ENCODE results near the gene GFOD1.

Gene GFOD1

DNA sequence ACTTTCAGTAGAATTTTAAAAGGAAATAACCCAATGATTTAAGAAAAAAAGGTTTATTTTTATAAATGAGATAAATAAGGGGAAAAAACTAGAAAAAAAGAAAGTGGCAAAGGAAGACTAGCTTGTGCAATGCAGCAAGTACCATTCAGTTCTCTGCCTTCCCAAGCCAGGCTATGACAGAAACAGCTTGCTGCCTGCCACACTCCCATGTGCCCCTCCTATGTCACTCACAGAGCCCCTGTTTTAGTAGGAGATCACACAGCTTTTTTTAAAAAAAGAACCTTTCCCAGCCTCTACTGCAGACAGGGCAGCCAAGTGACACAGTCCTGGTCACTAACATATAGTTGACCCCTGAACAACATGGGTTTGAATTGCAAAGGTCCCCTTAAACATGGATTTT is 172.6 kb downstream of the GFOD1 start:
- TF ChIP-seq FOXM1 (IDR thresholded peaks at IDR 0.05; ENCODE audit: borderline replicate concordance, low read depth): no peak
- no peak for TF ChIP-seq TAF1 (IDR thresholded peaks at IDR 0.05; ENCODE audit: low read depth)
- TF ChIP-seq, protein P1, sequence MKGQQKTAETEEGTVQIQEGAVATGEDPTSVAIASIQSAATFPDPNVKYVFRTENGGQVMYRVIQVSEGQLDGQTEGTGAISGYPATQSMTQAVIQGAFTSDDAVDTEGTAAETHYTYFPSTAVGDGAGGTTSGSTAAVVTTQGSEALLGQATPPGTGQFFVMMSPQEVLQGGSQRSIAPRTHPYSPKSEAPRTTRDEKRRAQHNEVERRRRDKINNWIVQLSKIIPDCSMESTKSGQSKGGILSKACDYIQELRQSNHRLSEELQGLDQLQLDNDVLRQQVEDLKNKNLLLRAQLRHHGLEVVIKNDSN (IDR thresholded peaks at IDR 0.05): no peak
- no peak for TF ChIP-seq RAD21 (IDR thresholded peaks at IDR 0.05; ENCODE audit: low read depth)
- no peak for TF ChIP-seq TEAD4 (IDR thresholded peaks at IDR 0.05)
- no peak for TF ChIP-seq TCF12 (IDR thresholded peaks at IDR 0.05; ENCODE audit: low read depth)
- TF ChIP-seq CREB1 (IDR thresholded peaks at IDR 0.05; ENCODE audit: low read depth): no peak
- TF ChIP-seq NFIC (IDR thresholded peaks at IDR 0.05): no peak
- TF ChIP-seq EP300 (IDR thresholded peaks at IDR 0.05; ENCODE audit: borderline replicate concordance): no peak
- TF ChIP-seq YY1 (IDR thresholded peaks at IDR 0.05; ENCODE audit: low read depth): no peak
- TF ChIP-seq EGR1 (IDR thresholded peaks at IDR 0.05): no peak
- TF ChIP-seq ZBTB7A (IDR thresholded peaks at IDR 0.05; ENCODE audit: low read depth): no peak
- TF ChIP-seq, protein P2, sequence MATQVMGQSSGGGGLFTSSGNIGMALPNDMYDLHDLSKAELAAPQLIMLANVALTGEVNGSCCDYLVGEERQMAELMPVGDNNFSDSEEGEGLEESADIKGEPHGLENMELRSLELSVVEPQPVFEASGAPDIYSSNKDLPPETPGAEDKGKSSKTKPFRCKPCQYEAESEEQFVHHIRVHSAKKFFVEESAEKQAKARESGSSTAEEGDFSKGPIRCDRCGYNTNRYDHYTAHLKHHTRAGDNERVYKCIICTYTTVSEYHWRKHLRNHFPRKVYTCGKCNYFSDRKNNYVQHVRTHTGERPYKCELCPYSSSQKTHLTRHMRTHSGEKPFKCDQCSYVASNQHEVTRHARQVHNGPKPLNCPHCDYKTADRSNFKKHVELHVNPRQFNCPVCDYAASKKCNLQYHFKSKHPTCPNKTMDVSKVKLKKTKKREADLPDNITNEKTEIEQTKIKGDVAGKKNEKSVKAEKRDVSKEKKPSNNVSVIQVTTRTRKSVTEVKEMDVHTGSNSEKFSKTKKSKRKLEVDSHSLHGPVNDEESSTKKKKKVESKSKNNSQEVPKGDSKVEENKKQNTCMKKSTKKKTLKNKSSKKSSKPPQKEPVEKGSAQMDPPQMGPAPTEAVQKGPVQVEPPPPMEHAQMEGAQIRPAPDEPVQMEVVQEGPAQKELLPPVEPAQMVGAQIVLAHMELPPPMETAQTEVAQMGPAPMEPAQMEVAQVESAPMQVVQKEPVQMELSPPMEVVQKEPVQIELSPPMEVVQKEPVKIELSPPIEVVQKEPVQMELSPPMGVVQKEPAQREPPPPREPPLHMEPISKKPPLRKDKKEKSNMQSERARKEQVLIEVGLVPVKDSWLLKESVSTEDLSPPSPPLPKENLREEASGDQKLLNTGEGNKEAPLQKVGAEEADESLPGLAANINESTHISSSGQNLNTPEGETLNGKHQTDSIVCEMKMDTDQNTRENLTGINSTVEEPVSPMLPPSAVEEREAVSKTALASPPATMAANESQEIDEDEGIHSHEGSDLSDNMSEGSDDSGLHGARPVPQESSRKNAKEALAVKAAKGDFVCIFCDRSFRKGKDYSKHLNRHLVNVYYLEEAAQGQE (IDR thresholded peaks at IDR 0.05; ENCODE audit: low read depth): no peak
- TF ChIP-seq, protein P3, sequence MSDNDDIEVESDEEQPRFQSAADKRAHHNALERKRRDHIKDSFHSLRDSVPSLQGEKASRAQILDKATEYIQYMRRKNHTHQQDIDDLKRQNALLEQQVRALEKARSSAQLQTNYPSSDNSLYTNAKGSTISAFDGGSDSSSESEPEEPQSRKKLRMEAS (IDR thresholded peaks at IDR 0.05): no peak
- no peak for TF ChIP-seq CEBPB (IDR thresholded peaks at IDR 0.05)

DNA sequence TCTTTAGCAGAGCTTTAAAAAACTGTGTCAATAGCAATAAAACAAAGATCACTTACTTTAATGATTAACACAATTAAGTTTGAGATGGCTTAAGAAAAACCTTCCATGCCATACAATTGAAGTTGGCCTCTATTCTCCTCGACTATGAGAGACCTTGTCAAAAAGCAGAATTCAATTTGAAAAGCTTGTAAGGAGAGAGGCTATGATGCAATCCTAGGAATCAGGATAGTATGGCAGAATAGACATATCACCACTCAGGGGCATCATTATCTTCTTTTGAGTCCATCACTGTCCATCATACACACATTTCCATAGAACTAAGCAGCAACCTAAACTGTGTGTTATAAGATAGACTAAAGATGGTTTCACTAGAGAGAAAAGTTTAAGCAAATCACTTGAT is 176.2 kb downstream of the GFOD1 start:
- TF ChIP-seq, protein P2 (IDR thresholded peaks at IDR 0.05; ENCODE audit: low read depth): no peak
- TF ChIP-seq NFIC (IDR thresholded peaks at IDR 0.05) (no peak), TEAD4 (IDR thresholded peaks at IDR 0.05) (no peak), RAD21 (IDR thresholded peaks at IDR 0.05; ENCODE audit: low read depth) (no peak), TCF12 (IDR thresholded peaks at IDR 0.05; ENCODE audit: low read depth) (no peak), TAF1 (IDR thresholded peaks at IDR 0.05; ENCODE audit: low read depth) (no peak)
- TF ChIP-seq, protein P1 (IDR thresholded peaks at IDR 0.05): no peak

DNA sequence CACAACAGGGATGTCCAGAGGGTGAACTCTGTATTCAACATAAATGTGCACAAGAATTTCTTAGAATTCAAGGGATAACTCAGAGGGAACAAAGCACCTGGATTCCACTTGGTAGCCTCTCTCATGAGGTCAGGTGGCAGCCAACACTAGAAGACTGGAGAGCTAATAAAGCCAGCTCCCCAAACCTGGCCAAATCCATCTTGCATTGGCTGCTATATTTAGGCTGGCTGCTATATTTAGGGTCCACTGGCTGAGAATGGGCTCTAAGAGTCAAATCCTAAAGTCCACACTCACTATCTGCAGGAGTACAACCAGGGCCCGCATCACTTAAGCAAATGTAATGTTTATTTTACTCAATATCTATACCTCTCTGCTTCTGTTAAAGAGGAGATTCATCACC is 179.1 kb downstream of the GFOD1 start:
- TF ChIP-seq TAF1 (IDR thresholded peaks at IDR 0.05; ENCODE audit: low read depth): no peak
- no peak for TF ChIP-seq CREB1 (IDR thresholded peaks at IDR 0.05; ENCODE audit: low read depth)
- TF ChIP-seq, protein P3 (IDR thresholded peaks at IDR 0.05): no peak
- TF ChIP-seq EP300 (IDR thresholded peaks at IDR 0.05; ENCODE audit: borderline replicate concordance): no peak
- TF ChIP-seq, protein P2 (IDR thresholded peaks at IDR 0.05; ENCODE audit: low read depth): no peak
- TF ChIP-seq NFIC (IDR thresholded peaks at IDR 0.05): no peak
- no peak for TF ChIP-seq TEAD4 (IDR thresholded peaks at IDR 0.05)
- TF ChIP-seq CEBPB (IDR thresholded peaks at IDR 0.05): no peak
